Superior temporal gyrus (tissue), 1 donor: Measurements from ENCODE around the gene CMTR2.
"Not testable (repeated sequence)": the region's sequence is repeated elsewhere in the genome, so short reads cannot be mapped to it uniquely, and the experiment has no call there.

Experiments
- DNase-seq: peaks from one replicate; pipeline ENCODE4 v3.0.0-alpha.2; 2016; ENCODE audit errors: extremely low spot score

CMTR2 gene, protein sequence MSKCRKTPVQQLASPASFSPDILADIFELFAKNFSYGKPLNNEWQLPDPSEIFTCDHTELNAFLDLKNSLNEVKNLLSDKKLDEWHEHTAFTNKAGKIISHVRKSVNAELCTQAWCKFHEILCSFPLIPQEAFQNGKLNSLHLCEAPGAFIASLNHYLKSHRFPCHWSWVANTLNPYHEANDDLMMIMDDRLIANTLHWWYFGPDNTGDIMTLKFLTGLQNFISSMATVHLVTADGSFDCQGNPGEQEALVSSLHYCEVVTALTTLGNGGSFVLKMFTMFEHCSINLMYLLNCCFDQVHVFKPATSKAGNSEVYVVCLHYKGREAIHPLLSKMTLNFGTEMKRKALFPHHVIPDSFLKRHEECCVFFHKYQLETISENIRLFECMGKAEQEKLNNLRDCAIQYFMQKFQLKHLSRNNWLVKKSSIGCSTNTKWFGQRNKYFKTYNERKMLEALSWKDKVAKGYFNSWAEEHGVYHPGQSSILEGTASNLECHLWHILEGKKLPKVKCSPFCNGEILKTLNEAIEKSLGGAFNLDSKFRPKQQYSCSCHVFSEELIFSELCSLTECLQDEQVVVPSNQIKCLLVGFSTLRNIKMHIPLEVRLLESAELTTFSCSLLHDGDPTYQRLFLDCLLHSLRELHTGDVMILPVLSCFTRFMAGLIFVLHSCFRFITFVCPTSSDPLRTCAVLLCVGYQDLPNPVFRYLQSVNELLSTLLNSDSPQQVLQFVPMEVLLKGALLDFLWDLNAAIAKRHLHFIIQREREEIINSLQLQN

DNA sequence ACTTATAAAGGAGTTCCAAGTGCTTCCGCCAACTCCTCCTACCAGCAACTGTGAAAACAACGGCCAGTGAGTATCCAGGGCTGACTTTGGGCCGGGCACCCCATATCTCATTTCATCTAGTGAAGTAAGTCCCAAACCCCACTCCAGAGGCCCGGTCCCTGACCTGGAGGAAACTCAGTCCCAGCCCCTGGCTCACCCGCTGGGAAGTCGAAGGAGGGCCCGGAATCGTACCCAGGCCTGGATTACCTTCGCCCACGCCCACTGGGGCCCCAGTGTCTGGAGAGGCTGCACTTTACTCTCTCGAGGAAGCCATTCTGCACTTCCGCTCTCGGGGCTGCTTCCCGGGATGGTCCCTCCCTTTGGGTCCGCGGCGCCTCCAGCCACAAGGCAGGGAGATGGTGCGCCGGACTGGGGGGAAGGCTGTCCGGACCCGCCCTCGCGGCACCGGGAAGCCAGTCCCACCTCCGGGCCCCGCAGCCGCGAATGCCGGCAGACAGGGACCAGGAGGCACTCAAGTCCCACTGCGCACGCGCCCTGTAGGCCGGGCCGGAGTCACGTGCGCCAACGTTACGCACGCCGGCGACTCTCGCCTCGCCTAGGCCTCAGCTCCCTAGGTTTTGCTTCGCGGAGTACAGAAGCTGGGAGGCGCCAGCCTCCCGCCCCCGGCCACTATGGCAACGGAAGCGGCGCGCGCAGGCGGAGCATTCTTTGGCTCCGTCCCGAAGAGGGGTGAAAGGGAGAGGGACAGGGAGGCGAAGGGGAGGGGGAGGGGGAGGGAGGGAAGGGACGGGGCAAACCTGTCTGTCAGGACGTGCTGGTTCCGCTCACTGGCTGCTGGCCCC is at the start of gene CMTR2:
TSS of gene CMTR2 (minus strand) at position 513 of the 842 bp plus-strand sequence. CDS start 3,482 bp downstream, outside the sequence.
- peak; percentile 94 for DNase-seq

DNA sequence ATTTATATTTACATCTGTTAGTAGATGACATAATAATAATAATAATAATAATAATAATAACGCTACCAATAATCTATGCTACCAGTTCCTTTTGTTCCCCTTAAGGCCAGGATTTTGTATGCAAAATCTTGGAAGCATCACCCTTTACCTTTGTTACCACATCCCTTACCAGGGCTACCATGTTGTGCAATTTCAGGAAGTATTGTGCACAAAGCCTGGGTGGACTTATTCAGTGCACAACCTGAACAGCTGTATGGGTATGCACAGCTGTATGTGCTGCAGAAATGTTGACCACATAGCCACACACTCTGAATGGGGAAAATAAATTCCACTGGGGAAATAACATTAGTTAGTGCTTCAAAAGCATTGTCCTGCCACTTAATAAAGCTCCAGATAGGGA is 49.4 kb upstream of the CMTR2 start:
- DNase-seq: no peak

DNA sequence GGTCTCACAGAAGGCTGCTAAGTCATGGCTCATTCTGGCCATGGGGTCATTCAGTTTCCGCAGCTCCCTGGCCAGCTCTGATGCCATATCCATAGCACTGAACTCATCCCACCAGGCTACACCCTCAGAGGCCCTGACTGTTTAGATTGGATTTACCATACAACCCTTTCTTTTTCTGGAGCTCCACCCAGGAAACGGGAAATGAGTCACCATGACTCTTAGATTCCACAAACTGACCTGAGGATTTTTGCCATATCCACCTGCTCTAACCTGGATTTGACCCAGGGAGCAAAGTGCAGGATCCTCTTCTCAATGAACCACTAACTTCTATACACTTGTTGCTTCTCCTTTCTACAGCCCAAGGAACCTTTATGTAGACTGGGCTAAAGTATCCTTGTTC is 49.0 kb upstream of the CMTR2 start:
- DNase-seq: no peak

DNA sequence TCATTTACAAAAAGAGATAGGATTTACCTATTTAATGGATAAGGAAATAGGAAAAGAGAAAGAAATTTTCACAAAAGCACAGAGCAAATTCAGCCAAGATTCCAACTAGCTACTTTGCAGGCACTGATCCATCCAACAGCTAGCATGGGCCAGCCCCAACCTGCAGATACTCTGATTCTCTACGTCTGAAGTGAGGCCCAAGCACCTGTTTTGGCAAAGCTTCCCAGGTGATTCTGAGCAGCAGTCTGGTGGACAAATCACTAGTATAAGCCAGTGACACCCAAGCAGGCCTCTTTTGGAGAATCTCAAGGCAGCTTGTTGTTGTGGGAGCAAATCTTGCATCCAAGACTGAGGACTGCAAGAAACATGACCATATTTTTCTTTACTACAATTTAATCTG is 48.4 kb upstream of the CMTR2 start:
- no peak for DNase-seq

DNA sequence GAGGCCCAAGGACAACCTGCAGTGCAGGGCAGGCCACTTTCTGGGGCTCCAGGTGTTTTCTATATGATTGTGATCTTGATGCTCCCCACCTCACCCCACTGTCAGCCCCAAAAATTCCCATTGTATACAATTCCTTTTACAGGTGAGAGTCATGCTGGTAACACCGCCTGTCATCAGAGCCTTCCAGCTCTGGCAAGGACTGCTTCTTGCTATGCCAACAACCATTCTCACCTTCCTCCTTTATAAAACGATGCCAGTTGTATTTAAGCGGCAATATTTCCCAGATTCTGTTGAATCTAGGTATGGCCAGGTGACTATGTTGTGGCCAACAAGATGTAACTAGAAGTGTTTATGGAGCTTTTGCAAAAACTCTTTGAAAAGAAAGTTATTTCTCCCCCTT is 38.9 kb upstream of the CMTR2 start:
- no peak for DNase-seq

DNA sequence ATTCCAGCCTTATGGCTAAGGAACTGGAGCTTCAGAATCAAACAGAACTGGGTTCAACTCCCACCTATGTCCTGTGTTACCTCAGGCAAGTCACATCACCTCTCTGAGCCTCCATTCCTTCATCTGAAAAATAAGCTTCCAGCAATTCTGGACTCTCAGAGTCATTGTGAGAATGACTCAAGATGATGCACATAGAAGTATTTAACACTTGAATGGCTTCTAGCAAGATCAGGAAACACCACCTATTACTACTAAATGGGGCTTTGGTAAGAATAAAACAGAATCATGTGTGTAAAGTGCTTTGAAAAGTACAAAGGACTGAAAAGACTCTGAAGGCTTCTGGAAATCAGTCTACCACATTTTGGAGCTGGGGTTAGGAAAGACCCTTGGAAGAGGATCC is 38.5 kb upstream of the CMTR2 start:
- no peak for DNase-seq

DNA sequence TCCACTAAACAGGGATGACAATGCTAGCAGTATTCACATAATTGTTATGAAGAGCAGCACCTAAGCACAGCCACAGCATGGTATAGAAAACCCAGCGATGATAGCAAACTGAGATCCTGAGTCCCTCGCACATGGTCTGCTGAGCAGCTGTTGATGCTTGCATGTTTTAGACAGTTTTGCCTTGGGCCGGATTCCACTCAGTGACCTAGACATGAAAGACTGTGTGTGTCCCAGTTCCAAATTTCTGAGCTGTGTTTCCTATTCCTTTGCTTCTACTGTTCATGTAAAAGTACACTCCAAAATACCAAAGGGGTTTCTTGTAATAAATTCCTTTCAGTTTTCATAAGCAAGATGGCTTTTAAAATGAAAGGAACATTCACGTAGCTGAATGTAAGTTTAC is 30.8 kb upstream of the CMTR2 start:
- no peak for DNase-seq

DNA sequence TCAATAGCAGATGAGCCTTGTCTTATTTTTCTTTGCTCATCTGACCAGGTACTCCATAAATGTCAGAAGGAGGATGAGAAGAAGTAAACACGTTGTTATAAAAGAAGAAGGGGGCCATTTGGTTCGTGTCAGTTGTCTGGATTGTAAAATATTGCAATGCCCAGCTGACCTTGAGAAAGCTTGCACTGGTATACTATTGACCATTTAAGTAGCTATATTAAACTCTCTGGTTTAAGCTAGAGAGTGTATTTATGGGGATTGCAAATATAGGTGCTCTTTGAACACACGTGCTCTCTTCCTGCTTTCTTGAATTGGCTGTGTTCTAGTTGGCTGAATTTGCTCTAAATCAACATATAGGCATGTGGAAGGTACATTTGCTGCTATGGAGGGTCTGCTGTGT is 26.1 kb upstream of the CMTR2 start:
- no peak for DNase-seq

DNA sequence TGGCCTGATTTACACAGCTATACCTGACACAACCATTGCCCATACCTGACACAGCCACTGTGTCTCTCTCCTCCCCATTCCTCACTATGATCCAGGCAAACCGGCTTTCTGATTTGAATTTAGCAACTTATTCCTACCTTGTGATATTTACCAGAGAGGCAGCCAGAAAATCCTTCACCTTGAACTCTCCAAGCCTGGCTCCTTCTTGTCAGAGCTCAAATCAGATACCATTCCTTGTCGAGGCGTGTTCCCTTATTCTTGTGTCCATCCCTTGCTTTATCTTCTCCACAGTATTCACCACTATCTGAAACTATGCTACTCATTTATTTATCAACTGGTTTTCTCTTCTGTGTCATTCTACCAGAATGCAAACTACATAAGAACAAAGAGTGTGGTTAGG is 24.4 kb upstream of the CMTR2 start:
- DNase-seq: not testable (repeated sequence)

DNA sequence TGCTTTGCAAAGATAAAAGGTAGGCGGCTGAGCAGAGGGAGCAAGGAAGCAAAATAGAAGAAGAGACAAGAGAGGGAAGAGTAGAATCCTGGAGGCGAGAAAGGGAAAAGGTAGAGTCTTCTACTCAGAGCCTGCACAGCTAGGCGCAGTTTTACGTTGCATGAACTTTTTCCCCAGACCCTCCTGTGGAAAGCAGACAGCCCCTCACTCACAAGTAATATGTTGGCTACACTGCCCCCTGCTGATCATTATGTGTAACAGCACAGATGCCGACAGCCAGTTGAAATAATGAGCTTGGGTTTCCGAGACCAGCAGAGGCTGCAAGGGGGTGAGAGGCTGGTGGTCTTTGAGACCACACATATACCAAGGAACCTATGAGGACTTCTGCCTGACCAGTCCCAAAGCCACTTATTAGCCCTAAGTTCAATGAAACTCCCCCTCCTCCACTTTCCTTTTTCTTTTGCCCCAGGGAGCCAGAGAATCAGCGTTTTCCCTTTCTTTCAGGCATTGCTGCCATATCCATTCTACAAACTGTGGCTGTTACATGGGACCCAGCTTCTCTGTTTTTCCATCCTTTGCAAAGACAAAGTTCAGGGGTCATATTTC is 22.5 kb upstream of the CMTR2 start:
- peak; percentile 69 for DNase-seq

DNA sequence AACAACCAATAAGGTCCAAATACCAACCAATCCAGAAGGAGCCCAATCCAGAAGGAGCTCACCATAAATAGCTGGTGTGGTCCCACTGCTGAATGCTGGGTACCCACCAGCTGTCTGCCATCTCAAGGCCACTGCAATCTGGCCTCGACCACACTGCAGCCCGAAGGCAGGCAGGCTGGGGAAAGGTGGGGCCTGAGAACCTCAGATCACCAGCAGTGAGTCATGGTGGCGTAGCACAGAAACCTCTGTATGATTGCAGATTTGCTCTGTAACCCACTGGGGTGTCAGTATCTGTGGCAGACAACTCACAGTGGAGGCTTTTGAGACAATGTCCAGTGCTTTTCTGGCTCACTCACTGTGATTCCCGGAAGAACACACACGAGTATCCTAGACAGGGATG is 14.7 kb upstream of the CMTR2 start:
- DNase-seq: no peak

DNA sequence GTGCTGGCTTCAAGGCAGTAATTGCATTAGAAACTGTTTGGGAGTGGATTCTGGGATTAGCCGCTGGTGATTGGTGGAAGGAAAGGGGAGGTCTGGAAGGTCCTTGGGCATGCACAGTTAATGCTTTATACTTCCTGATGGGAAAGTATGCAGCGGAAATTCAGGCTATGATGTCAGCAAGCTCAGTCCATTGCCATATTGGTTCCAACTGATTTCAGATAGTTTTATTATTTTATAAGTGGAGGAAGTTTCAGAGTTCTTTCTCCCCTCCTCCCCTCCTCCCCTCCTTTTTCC is 8.1 kb upstream of the CMTR2 start:
- no peak for DNase-seq

DNA sequence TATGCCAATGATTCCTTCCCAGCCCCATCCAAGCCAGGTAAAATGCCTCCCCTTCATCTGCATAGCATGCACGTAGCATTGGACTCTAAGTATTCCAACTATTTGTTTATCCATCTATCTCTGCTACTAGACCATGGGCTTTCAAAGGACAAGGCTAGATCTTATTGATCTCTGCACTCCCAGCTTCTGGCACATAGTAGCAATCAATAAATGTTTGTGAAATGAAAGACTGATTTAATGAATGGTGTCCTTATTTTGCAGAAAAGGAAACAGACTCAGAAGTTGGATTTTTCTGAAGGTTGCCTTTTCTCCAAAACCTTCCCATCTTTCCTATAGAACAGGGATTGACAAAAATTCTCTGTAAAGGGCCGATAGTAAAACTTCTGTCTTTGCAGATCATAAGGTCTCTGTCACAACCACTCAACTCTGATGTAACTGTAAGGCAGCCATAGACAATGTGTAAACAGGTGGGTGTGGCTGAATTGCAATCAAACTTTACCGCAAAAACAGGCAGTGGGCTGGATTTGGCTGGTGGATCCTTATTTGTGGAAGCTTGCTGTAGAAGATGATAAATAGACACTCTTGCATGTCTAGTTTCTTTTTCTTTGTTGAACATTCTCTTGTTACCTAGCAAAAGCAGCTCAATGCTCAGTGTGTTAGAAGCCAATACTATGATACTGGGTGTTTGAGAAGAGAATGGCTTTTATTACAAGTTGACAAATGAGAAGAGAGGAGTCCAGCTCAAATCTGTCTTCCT is 7.6 kb upstream of the CMTR2 start:
- DNase-seq: no peak

DNA sequence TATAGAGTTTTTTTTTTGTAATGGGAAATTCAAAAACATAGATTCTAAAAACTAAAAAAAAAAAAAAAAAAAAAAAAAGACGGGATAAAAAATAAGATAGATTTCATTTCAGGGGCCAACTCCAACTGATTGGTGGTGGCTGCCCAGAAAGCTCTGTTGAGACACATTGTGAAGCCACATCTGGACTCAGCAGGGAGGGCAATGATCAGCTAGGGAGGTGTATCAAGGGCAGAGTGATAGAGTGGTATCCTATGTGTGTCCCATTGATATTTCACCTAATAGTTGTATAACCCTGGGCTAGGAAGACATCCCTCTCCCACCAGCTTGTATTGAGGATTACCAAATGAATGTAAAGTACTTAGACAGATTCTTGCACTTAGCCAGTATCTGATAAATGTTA is 6.7 kb upstream of the CMTR2 start:
- DNase-seq: no peak

DNA sequence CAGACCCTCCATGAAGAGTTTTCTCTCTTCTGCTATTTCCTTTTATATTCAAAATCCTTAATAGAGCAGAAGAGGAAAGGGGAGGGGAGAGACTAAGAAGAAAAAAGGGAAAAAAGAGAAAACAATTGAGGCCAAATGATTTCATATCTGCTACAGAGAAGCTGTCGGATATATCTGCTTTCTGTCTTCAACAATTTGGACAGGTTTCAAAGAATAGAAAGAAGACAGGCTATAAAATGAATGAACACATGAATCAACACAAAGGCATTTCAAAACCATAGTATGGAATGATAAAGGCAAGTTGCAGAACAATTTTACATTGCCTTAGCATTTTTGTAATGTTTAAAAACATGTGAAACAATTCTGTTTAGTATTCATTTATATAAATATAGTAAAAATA is 4.7 kb upstream of the CMTR2 start:
- no peak for DNase-seq

DNA sequence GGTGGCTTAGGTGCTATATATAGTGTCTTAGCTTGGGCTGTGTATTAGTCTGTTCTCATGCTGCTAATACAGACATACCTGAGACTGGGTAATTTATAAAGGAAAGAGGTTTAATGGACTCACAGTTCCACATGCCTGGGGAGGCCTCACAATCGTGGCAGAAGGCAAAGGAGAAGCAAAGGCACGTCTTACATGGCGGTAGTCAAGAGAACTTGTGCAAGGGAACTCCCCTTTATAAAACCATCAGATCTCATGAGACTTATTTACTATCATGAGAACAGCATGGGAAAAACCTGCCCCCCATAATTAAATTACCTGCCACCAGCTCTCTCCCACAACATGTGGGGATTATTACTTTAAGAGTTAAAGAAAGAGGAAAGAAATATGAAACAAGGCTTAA is 2.9 kb upstream of the CMTR2 start:
- not testable (repeated sequence) for DNase-seq

DNA sequence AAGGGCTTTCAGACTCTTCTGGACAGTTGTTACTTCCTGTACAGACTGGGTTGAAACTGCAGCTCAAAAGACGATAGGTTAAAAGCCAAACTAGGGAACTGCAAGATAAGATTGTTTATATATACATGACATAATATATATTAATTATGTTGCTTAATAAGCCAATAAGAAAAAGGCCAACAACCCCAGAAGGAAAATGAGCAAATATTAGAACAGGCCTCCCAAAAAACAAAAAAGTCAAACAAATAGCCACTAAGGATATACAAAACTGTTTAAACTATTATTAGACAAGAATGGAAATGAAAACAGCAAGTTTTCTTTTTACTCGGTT is 495 bp upstream of the CMTR2 start:
- DNase-seq: no peak

DNA sequence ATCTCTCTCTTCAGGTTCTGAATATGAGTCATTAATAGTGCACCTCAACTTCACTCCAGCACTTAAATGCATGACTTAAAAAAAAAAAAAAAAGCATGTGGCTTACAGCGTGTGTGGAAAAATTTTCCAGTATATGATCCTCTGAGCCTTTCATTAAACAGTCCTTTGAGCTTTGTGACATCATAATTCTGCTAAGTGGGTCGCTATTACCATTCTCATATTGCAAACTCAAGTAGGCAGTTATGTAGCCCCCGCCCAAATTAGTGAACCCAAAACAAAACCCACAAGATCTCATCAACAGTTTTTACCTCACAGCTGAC is 672 bp downstream of the CMTR2 start:
- DNase-seq: no peak

DNA sequence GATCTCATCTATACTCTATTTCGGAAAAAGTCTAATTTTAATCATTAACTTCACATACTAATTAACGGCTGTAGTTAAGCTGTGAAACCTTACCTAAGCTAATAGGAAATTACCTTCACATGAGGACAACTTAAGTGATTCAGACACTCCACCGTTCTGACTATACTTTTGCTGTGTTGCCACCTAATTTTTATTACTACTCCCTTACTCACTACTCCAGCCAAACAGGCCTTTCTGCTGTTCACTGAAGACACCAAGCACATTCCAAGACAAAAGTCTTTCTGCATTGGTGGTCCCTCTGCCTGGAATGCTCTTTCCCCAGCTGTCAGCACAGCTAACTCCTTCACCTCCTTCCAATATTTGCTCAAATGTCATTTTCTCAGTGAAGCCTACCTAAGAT is 1.3 kb downstream of the CMTR2 start:
- no peak for DNase-seq

DNA sequence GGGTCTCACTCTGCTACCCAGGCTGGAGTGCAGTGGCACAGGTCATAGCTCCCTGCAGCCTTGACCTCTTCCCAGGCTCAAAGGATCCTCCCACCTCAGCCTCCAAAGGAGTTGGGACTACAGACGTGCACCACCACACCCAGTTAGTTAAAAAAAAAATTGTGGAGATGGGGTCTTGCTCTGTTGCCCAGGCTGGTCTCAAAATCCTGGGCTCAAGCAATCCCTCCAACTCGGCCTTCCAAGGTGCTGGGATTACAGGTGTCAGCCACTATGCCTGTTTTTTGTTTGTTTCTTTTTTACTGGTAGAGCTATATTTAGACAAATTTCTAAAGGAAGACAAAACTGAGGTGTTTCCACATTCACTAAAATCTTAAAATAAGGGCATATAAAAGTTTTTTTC is 1.7 kb downstream of the CMTR2 start:
- DNase-seq: no peak

DNA sequence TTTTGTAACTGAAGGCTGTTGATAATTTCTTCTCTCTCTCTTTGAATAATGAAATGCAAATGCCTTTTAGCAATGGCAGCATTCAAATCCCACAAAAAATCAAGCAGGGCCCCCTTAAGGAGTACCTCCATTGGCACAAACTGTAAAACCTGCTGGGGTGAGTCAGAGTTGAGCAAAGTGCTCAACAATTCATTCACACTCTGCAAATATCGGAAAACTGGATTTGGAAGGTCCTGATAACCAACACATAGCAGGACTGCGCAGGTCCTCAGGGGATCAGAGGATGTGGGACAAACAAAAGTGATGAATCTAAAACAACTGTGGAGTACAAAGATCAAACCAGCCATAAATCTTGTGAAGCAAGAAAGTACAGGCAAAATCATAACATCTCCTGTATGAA is 5.6 kb downstream of the CMTR2 start:
- DNase-seq: no peak

DNA sequence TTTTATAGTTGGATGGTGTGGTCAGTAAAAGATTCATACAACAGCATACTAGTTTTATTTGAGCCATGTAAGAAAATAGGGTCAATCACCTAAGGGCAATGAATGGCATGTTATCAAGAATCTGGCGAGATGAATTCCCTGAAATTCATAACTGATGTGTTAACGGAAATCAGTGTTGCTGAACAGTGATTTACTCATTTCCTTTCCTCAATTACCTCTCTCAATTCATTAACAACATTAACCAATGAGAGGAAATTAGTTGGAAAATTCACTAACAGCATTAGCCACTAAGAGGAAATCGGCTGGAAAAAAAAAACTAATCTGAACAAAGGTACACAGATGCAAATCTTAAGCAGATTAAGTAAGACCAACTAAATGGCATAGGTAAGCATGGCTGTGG is 6.3 kb downstream of the CMTR2 start:
- no peak for DNase-seq
